OCI-LY1 (cell line): ENCODE data around the gene PVR.

Experiments used
- CTCF ChIP-seq: fragments of 200-600 bp; sonication (generic), shearing (Covaris generic); IDR thresholded peaks from 2 replicates; pipeline ENCODE4 v1.5.1; 2017; ENCODE audit warnings: mild to moderate bottlenecking, antibody characterized with exemption, low read length, moderate library complexity, mixed read lengths
- EZH2 ChIP-seq: fragments of 200-600 bp; sonication (generic), shearing (Covaris generic); IDR thresholded peaks from 2 replicates; pipeline ENCODE4 v1.8.0; 2017; ENCODE audit warnings: borderline replicate concordance, mixed run types, mild to moderate bottlenecking, antibody characterized with exemption, low read length, moderate library complexity, mixed read lengths

GRCh38 chr19:44690131-44690440, 46.4 kb downstream of the PVR start:
- TF ChIP-seq CTCF (no peak), EZH2 (no peak)
